Esophagus (tissue), 2 donors: ENCODE data around the gene FAM90A26. TPM values are rescaled to one million over a fixed set of nuclear protein-coding genes. Genes with fewer than 3 reads are reported as not detected.
"Not testable (repeated sequence)": the region's sequence is repeated elsewhere in the genome, so short reads cannot be mapped to it uniquely, and the experiment has no call there.

Experiments used
- H3K27ac ChIP-seq, 2 donors: one replicate each; pipeline ENCODE4 v1.5.1; 2013; ENCODE audit warnings: low read depth in 2 of 2, mild to moderate bottlenecking in 2 of 2, inconsistent platforms in 1 of 2, low read length in 1 of 2, moderate library complexity in 1 of 2
- H3K27me3 ChIP-seq, 2 donors: one replicate each; pipeline ENCODE4 v1.6.1; 2013; ENCODE audit warnings: low read length in 2 of 2, control low read depth in 1 of 2, mild to moderate bottlenecking in 1 of 2; ENCODE audit not compliant: insufficient read depth in 2 of 2, control insufficient read depth in 1 of 2
- H3K36me3 ChIP-seq, 2 donors: one replicate each; pipeline ENCODE4 v1.6.1; 2013; ENCODE audit warnings: low read length in 1 of 2; ENCODE audit not compliant: control insufficient read depth in 2 of 2, insufficient read depth in 2 of 2
- H3K4me1 ChIP-seq, 2 donors: one replicate each; pipeline ENCODE4 v1.6.1; 2013; ENCODE audit warnings: low read length in 1 of 2; ENCODE audit not compliant: control insufficient read depth in 2 of 2, insufficient read depth in 2 of 2
- H3K4me3 ChIP-seq, 2 donors: one replicate each; pipeline ENCODE4 v1.5.1; 2013; ENCODE audit warnings: low read length in 2 of 2, mild to moderate bottlenecking in 2 of 2, low read depth in 1 of 2, moderate library complexity in 1 of 2
- H3K9me3 ChIP-seq, 2 donors: one replicate each; pipeline ENCODE4 v1.6.1; 2013; ENCODE audit warnings: mild to moderate bottlenecking in 2 of 2, low read depth in 1 of 2, low read length in 1 of 2, moderate library complexity in 1 of 2; ENCODE audit not compliant: control insufficient read depth in 2 of 2, insufficient read depth in 1 of 2
- WGBS, 2 donors: extraction: QIAGEN DNeasy Blood & Tissue Kit; methylation state at CpG; one replicate each; pipeline ENCODE4 v1.1.7; 2013; 5-methylcytosine and 5-hydroxymethylcytosine counted together
- polyA plus RNA-seq, 2 donors: library from polyadenylated mRNA; stranded (reverse); fragments of 200-250 nt; gene quantifications; one replicate each; pipeline ENCODE4 v1.2.3, GENCODE V29; 2013
- donor health status: healthy with polysubstance abuse.
- donor health status: Bipolar disorder and iron deficiency.

Gene FAM90A26
- polyA plus RNA-seq = not detected

- not testable (repeated sequence) for H3K4me3 ChIP-seq, H3K27me3 ChIP-seq, H3K27ac ChIP-seq, H3K36me3 ChIP-seq, H3K4me1 ChIP-seq, H3K9me3 ChIP-seq
- WGBS, 2 donors = 76% methylated on average over 10 of the region's 11 CpGs; no CpG with 5 or more reads in 1 of the 2 donors
Measured at GRCh38 chr4:9169791-9170459, at the start of gene FAM90A26. FAM90A26 (plus strand) TSS chr4:9170409; CDS start chr4:9173173, 2,764 bp downstream.

- H3K27ac ChIP-seq, H3K9me3 ChIP-seq, H3K27me3 ChIP-seq, H3K36me3 ChIP-seq, H3K4me1 ChIP-seq, H3K4me3 ChIP-seq: not testable (repeated sequence)
- WGBS, 2 donors = 53 to 54% methylated on average over 8 of the region's 8 CpGs
Measured at GRCh38 chr4:9122711-9123110, 47.5 kb upstream of the FAM90A26 start.

GRCh38 chr4:9123572-9124007 lies 46.6 kb upstream of the FAM90A26 start:
- H3K4me3 ChIP-seq, H3K36me3 ChIP-seq: not testable (repeated sequence)

GRCh38 chr4:9125601-9126161 lies 44.5 kb upstream of the FAM90A26 start:
- H3K9me3 ChIP-seq, H3K27me3 ChIP-seq, H3K4me1 ChIP-seq, H3K36me3 ChIP-seq, H3K4me3 ChIP-seq, H3K27ac ChIP-seq: not testable (repeated sequence)
- 49 to 64% methylated on average over 3 of the region's 3 CpGs for WGBS, 2 donors

More at GRCh38 chr4:9123572-9124007, 46.6 kb upstream of the FAM90A26 start:
- H3K27ac ChIP-seq, H3K4me1 ChIP-seq, H3K9me3 ChIP-seq, H3K27me3 ChIP-seq: not testable (repeated sequence)
- 1 to 2% methylated on average over 13 of the region's 13 CpGs for WGBS, 2 donors

- not testable (repeated sequence) for H3K27ac ChIP-seq, H3K36me3 ChIP-seq, H3K4me3 ChIP-seq, H3K9me3 ChIP-seq, H3K4me1 ChIP-seq, H3K27me3 ChIP-seq
- 45 to 69% methylated on average over 7 of the region's 7 CpGs for WGBS, 2 donors
Measured at GRCh38 chr4:9131420-9131819, 38.8 kb upstream of the FAM90A26 start.

DNA sequence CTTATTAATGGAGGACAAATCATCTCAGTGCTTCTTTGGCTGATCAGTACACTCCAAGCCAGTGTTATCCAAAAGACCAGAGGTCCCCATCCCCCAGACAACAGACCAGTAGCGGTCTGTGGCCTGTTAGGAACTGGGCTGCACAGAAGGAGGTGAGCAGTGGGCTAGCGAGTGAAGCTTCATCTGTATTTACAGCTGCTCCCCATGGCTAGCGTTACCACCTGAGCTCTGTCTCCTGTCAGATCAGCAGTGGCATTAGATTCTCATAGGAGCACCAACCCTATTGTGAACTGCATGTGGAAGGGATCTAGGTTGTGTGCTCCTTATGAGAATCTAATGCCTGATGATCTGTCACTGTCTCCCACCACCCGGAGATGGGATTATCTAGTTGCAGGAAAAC lies 37.4 kb upstream of the FAM90A26 start:
- H3K9me3 ChIP-seq, H3K27me3 ChIP-seq, H3K27ac ChIP-seq, H3K4me3 ChIP-seq, H3K36me3 ChIP-seq, H3K4me1 ChIP-seq: not testable (repeated sequence)
- WGBS, 2 donors = 91 to 95% methylated on average over 4 of the region's 4 CpGs

GRCh38 chr4:9134011-9134410 lies 36.2 kb upstream of the FAM90A26 start:
- not testable (repeated sequence) for H3K27me3 ChIP-seq, H3K27ac ChIP-seq, H3K36me3 ChIP-seq, H3K4me3 ChIP-seq, H3K4me1 ChIP-seq, H3K9me3 ChIP-seq
- WGBS, 2 donors = 88 to 91% methylated on average over 5 of the region's 5 CpGs

DNA sequence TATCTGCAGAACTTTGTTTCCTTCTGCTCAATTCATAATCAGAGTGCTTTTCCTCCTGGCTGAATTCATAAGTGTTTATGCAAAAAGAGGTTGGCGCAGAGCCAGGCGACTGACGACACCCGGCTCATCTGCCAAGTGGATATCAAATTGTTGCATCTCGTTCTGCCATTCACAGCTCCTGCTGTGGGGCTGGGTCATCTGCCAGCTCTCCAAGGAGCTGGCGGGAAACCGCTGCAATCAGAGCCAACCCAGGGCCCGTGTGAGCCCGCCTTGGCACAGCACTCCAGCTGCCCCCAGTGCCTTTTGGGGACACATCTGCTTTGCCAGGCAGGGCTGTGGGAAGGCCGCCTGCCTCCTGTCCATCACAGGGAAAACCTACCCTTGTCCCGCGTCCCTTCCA lies 35.7 kb upstream of the FAM90A26 start:
- not testable (repeated sequence) for H3K27me3 ChIP-seq, H3K4me1 ChIP-seq, H3K4me3 ChIP-seq, H3K9me3 ChIP-seq, H3K36me3 ChIP-seq, H3K27ac ChIP-seq
- 22 to 32% methylated on average over 12 of the region's 12 CpGs for WGBS, 2 donors

GRCh38 chr4:9141050-9141449 lies 29.2 kb upstream of the FAM90A26 start:
- not testable (repeated sequence) for H3K9me3 ChIP-seq, H3K27ac ChIP-seq
- 90 to 94% methylated on average over 11 of the region's 11 CpGs for WGBS, 2 donors

DNA sequence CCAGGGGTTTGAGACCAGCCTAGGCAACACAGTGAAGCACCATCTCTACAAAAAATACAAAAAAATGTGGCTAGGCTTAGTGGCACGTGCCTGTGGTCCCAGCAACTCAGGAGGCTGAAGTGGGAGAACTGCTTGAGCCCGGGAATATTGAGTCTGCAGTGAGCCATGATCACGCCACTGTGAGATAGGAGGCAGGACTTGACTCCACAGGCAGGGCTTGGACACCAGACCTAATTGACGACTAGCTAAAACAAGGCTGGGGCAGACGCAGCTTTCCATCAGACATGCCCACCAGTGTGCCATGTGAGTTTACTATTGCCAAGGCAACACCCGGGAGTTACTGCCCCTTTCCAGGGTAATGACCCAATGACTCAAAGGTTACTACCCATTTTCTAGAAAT lies 27.4 kb upstream of the FAM90A26 start:
- H3K27ac ChIP-seq, H3K27me3 ChIP-seq, H3K4me1 ChIP-seq, H3K4me3 ChIP-seq, H3K9me3 ChIP-seq, H3K36me3 ChIP-seq: not testable (repeated sequence)
- WGBS, 2 donors = 85 to 88% methylated on average over 6 of the region's 6 CpGs

More at GRCh38 chr4:9141050-9141449, 29.2 kb upstream of the FAM90A26 start:
- not testable (repeated sequence) for H3K4me3 ChIP-seq, H3K4me1 ChIP-seq, H3K36me3 ChIP-seq, H3K27me3 ChIP-seq
